GM19035 (cell line): ENCODE data around the gene ERO1B.

ENCODE experiments used
- ATAC-seq: cut with Tn5 transposase; IDR thresholded peaks from one replicate; pipeline ENCODE4 v1.9.1; 2021; ENCODE audit not compliant: unreplicated experiment

ERO1B gene

GRCh38 chr1:236301080-236301957, 19.6 kb upstream of the ERO1B start:
- ATAC-seq = no peak

GRCh38 chr1:236297161-236297560, 15.4 kb upstream of the ERO1B start:
- ATAC-seq = no peak

DNA sequence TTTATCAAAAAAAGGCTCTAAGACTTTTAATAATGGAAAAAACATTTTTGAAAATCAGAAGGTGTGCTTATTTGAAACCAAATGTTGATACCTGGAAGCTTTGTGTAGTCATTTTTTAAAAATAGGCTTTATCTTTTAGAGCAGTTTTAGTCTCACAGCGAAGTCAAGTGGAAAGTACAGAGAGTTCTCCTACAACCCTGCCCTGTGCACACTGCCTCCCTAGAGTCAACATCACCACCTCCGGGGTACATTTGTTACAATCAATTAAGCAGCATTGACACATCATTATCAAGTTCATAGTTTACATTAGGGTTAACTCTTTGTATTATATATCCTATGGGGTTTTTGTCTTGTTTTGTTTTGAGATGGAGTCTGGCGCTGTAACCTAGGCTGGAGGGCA, 10.7 kb upstream of the ERO1B start:
- ATAC-seq = no peak

- no peak for ATAC-seq
These were observed 7.9 kb upstream of the ERO1B start for GRCh38 chr1:236289492-236290131.

DNA sequence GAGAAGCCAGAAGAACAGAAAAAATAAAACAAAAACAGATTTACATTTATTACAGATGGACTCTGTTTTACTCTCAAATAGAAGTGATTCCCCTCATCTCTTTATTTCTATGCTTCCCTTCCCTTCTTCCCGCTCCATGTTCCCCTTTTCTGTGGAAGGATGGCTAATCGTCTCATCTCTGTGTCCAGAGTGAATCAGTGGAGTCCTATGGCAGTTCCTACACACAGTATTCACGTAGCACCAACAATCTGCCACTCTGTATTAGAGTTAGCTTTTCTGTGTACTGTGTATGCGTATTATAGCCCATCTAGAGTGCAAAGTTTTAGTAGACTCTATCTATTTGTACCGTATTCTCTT, 6.8 kb upstream of the ERO1B start:
- no peak for ATAC-seq

GRCh38 chr1:236287757-236288619, 6.2 kb upstream of the ERO1B start:
- no peak for ATAC-seq

DNA sequence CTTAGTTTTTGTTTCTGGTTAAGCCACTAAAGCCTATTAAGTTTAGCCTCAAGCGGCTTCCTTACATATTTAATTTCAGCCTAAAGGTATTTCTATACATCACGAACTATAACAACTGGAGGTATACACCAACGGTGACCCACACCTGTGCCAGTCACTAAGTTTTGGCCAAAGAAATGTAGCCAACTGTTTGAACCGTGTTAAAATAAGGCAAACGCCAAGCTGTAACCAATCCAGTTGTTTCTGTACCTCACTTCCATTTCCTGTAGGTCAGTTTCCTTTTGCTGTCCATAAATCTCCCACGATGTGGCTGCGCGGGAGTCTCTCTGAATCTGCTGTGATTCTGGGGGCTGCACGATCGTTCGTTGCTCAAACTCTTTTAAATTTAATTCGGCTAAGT, 5.6 kb upstream of the ERO1B start:
- ATAC-seq = no peak

- ATAC-seq = peak; percentile 43
These were observed 2.5 kb upstream of the ERO1B start for GRCh38 chr1:236284291-236284721.

- no peak for ATAC-seq
These were observed 961 bp upstream of the ERO1B start for GRCh38 chr1:236282719-236283118.

GRCh38 chr1:236282425-236282716, 613 bp upstream of the ERO1B start:
- ATAC-seq = peak; percentile 10

GRCh38 chr1:236281198-236281653, 532 bp downstream of the ERO1B start:
- peak; percentile 26 for ATAC-seq

DNA sequence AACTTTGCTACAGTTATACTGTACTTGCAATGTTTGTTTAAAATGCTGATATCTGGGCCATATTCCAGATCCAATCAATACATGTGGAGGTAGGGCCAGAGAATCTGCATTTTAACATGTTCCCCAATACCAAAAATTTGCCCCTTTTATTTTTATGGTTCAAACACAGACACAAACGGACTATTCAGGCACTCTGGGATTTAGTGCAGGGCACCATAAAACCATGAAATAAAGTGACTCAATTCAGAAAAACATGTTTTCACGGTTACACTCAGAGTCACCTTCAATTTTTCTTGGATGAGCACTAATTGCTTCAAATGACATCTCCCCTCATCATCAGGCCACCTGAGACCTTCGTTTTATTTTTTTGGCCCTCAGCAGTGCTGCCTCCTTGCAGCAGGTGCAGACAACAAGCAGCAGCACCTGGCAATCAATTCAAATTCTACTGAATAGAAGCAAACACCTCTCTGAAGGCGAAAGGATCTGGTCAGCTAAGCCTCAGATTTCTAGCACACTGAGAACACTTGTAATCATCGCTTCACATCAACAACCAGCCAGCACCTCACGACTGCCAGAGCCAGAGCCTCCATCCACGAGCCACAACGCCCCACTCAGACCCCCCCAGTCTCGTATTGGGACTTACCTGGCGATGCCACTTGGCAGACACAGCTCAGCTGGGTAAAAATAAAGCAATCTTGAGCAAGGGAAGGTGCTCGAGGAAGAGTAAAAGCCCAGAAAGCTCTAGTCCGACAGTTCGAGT, 1.1 kb downstream of the ERO1B start:
- no peak for ATAC-seq

DNA sequence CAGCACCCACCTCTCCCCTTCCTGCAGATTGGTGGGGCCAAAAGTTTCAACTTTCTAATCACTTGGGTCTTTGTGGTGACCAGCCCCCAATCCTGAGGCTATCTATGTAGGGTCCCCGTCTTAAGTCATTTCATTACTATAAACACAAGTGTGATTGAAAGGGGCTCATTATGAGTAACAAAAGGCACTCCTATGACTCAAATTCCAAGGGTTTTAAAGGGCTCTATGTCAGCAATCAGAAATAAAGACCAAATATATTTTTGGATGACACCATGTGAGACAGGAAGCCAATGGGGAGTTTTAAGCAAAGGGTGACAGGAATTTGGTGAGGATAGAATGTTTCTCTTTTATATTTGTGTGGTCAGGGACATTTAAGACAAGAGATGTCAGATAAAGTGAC, 6.2 kb downstream of the ERO1B start:
- ATAC-seq = no peak

DNA sequence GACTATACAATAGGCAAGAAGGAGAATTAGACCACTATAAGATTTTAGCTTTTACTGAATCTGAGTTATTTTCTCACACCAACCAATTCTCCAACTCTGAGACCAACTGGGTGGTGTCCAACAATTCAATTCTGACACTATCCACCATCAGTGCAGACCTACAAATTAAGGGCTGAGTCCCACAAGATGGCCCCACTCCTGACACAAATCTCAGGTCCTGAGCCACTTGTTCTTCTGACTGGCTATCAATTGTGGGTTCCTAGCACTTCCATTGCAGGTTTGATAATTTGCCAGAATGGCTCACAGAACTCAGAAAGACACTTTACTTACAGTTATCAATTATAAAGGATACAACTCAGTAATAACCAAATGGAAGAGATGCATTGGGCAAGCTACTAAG, 6.7 kb downstream of the ERO1B start:
- no peak for ATAC-seq

- no peak for ATAC-seq
These were observed 8.4 kb downstream of the ERO1B start for GRCh38 chr1:236273358-236273757.

DNA sequence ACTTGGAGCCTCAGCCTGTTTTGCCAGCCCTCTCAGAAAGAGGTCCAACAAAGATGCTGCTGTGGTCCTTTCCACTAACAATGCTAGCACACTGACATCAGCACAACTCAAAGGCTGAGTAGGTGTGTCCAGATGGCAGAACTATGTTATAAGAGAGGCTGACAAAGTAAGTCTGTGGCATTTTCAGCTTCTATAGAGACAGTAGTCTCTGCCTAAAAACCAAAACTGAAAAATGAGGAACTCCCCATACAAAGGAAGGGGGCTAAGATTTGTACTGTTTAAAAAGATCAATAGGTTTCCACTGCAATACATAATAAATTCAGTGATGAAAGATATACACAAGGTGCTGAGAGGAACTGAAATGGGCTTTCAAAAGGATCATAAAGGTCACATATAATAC, 12.3 kb downstream of the ERO1B start:
- no peak for ATAC-seq

DNA sequence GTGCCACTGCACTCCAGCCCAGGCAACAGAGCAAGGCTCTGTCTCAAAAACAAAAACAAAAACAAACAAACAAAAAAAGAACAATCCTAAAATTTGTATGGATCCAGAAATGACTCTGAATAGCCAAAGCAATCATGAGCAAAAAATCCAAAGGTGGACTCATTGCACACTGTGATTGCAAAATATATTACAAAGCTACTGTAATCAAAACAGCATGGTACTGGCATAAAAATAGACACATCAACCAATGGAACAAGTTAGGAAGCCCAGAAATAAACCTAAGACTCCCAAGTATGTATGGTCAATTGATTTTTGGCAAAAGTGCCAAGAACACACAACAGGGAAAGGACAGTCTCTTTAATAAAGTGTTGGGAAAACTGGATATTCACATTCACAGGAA, 19.9 kb downstream of the ERO1B start:
- no peak for ATAC-seq

DNA sequence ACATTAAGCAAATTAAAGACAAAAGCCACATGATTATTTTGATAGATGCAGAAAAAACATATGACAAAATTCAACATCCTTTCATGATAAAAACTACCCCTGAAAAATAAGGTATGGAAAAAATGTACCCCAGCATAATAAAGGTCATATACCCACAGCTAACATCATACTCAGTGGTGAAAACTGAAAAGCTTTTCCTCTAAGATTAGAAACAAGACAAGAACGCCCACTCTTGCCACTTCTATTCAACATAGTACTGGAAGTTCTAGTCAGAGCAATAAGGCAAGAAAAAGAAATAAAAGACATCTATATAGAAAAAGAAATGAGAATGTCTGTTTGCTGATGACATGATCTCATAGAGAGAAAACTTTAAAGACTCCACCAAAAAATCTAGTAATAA, 20.7 kb downstream of the ERO1B start:
- no peak for ATAC-seq

- no peak for ATAC-seq
These were observed 22.7 kb downstream of the ERO1B start for GRCh38 chr1:236259043-236259442.

GRCh38 chr1:236258114-236258622, 23.6 kb downstream of the ERO1B start:
- no peak for ATAC-seq

DNA sequence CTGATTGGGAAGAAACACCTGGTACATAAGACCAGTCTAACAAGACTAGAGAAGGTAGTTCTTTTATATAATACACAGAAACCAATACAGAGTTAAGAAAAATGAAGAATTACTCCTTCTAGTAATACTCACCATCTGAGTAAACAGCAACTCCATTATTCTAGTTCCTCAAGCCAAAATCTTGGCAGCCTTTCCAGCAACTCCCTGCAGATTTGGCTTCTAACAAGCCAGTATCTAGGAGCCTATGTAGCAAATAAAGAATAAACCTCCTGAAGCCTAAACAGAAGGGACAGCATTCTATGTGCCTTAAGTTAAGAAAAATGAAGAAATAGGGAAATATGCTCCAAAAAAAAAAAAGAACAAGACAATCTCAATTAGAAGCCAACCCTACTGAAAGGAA, 24.5 kb downstream of the ERO1B start:
- ATAC-seq = no peak
